ENCODE data around the gene BPI.
"Not testable (repeated sequence)": the region's sequence is repeated elsewhere in the genome, so short reads cannot be mapped to it uniquely, and the experiment has no call there.

BPI gene

DNA sequence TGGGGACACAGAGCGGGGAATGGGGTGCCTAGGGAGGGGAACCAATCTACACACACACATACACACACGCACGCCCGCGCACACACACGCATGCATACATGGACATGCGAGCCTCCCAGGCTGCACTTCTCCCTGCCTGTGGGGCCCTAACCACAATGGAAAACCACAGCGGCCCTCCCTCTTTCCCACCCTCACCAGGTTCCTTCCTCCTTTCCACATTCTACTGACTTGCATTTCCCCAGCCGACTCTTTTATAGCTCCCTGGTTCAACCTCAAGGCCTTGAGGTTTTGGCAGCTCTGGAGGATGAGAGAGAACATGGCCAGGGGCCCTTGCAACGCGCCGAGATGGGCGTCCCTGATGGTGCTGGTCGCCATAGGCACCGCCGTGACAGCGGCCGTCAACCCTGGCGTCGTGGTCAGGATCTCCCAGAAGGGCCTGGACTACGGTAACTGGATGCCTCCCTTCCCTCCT, at the start of gene BPI:
TSS of gene BPI (plus strand) at position 249 of the 472 bp plus-strand sequence. CDS start at position 317, 68 bp downstream.
- peak; percentile 80 for DNase-seq

DNA sequence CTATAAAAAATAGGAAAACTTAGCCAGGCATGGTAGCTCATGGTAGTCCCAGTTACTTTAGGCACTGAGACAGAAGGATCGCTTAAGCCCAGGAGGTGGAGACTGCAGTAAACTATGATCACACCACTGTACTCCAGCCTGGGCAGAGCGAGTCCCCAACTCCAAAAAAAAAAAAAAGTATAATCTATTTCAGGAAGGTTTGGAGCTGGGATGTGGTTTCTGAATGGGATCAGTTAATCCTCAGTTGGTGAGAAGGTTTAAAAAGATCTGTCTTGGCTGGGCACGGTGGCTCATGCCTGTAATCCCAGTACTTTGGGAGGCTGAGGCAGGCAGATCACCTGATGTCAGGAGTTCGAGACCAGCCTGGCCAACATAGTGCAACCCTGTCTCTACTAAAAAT, 49.3 kb upstream of the BPI start:
- not testable (repeated sequence) for DNase-seq

DNA sequence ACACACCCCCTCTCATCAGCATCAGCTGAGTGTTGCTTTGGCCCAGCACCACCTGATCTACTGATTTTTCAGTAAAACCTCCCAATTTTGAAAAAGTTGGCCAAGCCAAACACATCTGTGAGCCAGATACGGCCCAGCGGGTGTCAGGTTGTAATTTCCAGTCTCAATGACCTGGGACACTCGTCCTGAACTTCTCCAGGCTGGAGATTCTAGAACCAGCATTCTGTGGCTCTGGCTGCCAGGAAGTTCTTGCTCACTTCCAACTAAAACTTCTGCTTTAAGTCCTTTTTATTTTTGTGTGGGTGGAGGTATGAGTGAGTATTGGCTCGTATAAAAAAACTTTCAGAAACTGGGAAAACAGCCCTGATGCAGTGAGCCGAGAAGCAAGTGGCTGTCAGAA, 48.6 kb upstream of the BPI start:
- peak; percentile 65 for DNase-seq

DNA sequence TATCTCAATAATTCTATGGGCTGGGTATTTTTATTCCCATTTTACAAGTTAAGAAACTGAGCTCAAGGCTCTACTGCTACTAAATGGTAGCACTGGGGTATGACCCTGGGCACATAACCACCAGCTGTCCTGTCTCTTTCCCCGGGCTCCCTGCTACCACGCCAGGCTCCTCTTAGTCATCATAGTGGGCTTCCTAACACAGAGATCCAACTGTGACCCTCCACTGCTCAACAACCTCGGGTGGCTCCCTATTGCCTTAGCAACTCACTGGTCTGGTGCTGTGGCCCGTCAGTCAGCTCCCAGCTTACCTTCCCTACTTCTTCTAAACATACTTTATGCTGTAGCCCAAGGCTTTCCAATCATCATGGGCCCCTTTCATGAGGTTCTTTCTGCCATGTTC, 47.9 kb upstream of the BPI start:
- DNase-seq, result no peak

DNA sequence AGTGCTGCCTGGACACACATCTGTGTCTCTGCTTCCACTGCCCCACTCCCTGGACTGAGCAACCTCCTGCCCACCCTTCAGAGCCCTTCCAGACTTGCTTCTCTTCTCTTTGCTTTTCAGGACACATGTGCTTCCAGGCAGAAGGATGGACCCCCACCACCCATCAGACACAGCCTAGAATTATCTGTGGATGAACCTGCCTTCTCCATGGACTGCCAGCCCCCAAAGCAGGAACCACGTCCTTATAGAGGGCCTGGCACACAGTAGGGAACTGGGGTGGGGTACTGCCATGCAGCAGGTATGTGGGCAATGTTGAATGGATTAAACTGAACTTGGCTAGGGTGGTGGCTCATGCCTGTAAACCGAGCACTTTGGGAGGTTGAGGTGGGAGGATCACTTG, 47.0 kb upstream of the BPI start:
- DNase-seq, result no peak

DNA sequence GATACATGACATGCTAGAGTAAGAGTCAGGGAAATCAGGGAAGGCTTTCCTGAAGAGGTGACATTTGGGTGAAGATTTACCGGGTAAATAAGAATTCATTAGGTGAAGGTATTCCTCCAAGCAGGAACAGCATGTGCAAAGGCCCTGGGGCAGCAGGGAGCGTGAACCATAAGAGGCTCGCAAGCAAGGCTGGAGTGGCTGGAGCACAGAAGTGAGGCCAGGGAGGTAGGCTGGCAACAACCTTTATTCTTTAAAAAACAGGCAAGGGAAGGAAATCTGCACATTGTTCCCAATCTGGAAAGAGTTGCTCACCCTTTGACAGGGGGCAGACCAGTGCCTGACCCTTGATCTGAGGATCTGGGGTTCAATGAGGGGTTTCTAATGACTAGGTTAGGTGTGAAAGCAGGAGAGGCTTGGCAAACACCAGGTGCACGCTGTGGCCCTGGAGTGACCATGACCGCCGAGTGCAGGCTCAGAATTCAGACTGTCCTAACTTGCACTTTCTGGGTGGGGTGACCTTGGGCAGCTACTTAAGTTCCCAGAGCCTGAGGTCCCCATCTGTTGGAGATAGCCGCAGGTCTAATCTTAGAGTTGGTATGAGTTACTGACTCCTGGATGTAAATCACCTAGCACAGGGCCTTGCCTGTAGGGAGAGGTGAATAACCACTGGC, 45.3 kb upstream of the BPI start:
- DNase-seq, result no peak

DNA sequence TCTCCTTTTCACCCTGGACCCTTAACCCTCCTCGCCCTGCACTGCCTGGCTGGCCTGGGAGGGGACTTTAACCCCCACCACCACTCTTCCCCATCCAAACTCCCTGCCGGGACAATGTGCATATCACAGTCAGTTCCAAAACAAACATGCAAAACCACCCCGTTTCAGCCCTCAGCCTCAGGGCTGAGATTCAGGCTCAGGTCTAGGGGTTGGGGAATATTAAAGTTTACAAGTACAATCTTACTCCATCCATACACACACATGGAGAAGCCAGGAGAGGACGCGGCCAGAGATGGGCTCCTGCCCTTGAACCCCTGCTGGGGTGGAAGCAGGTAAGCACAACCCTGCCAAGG, 44.0 kb upstream of the BPI start:
- DNase-seq, result no peak

DNA sequence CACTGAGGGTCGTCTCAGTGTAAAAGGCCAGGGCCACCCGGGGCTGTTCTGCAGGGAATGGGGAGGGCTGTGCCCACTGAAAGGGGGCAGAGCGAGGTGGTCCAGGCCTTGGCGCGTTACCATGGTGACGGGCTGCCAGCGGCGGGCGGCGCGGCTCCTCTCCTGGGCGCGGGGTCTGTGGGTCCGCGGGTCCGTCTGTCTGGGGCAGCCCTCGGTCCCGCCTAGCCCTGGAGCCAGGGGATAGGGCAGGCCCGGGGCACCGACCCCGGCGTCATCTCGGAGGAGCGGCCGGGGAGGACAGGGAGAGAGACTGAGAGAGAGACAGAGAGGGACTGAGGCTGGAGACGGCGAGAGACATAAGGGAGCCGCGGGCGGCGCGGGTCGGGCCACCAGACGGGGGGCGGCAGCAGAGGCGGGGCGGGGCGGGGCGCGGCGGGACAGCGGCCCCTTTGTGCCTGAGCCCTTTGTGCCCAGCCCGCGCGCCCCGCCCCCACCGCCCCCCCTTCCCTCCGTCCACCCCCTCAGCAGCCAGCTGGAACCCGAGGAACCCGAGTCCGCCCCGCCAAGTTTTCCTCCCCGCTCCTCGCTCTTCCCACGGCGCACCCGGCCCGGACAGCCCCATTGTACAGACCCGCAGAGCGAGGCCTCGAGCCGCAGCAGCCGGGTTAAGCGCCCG, 43.4 kb upstream of the BPI start, which contains the start of gene KIAA1755:
TSS of gene KIAA1755 (minus strand) at position 358 of the 676 bp plus-strand sequence. CDS start at position 123, 235 bp downstream.
- no peak for DNase-seq

DNA sequence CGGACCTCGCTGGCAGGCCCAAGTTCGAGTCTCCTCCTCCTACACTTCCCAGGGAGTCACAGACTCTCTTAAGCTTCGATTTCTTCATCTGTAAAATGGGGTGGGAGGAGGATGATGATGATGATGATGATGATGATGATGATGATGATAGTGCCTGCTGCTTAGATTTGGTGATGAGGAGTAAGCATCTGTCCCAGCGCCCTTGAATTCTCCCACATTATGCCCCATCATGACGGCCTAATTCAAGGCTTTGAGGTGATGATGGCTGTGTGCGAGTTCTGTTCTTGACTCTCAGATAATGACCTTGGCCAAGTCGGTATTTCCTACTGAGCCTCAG, 42.9 kb upstream of the BPI start:
- no peak for DNase-seq

DNA sequence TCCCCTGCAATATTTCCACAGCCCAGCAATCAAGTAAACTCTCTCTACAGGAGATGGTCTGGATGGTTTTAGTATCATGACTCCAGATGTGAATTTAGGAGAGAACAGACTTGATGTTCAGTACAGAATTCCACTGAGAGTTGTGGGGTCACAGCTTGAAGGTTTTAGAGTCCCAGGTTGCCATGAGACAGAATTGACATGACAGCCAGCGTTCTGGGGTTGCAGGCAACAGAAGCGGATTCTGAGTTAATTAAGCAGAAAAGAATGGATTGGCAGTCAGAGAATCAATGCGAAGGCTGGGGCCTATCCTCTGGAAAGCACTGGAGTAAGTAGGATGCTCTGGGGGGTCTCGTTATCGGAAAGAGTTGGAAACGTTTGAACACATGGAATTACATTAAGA, 41.0 kb upstream of the BPI start:
- DNase-seq, result no peak

DNA sequence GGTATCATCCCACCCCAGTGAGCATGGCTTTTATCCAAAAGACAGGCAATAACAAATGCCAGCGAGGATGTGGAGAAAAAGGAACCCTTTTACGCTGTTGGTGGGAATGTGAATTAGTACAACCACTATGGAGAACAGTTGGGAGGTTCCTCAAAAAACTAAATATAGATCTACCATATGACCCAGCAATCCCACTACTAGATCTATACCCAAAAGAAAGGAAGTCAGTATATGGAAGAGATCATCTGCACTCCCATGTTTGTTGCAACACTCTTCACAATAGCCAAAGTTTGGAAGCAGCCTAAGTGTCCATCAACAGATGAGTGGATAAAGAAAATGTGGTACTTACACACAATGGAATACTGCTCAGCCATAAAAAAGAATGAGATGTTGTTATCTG, 37.5 kb upstream of the BPI start:
- DNase-seq, result peak; percentile 40

DNA sequence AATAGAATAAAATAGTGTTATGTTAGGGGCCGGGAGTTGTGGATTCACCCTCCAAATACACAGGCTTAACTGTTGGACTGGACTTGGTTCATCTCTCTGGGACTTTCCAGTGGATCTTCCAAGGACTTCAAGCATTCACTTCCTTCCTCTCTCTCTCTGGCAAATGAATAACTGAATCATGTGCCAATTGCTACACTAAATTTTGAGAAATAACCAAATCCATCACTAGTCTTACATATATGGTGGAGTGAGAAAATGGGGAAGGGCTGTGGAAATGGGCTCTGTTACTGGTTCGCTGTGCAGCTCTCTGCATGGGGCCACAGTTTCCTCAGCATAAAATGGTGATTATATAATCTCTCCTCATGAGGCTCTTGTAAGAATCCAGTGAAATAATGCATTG, 36.7 kb upstream of the BPI start:
- peak; percentile 86 for DNase-seq

DNA sequence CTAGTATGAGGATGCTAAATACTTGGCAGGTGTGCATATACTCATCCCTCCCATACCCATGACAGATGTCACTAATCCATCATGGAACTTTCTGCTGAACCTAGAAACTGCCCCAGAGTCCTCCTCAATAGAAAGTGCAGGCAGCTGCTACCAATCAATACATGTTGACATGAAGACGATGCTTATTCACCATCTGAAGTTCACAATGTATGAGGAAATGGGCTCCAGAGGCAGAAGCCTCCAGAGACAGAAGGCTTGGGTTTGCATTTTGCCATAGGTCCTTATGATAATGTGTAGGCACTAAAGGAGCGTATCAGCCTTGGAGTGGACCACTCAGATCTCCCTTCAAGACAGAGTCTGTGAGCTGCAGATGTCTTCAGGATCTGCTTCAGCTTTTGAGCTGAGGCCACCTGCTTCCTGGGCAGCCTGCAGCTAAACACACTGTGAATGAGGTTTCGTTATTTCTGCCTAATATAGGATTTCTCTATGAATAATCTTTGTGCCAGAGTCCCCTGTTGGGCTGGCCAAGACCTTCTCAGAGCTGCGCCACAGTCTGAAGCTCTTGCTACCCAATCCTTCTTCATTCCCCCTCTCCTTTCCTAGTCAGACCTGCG, 35.9 kb upstream of the BPI start:
- DNase-seq, result no peak

DNA sequence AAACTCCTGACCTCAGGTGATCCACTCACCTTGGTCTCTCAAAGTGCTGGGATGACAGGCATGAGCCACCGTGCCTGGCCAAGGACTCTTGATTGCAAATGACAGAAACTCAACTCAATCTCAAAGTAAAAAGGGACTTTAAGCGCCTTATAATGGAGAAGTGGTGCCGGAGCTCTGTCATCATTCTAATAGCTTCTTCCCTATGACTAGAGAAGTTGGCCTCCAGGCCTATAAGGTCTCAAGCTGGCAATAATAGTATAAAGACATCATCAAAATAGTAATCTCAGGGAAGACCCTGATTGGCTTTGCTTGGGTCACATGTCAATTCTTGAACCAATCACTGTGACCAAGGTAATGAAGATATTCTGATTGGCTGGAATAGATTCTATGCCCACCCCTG, 34.9 kb upstream of the BPI start:
- DNase-seq, result peak; percentile 55

DNA sequence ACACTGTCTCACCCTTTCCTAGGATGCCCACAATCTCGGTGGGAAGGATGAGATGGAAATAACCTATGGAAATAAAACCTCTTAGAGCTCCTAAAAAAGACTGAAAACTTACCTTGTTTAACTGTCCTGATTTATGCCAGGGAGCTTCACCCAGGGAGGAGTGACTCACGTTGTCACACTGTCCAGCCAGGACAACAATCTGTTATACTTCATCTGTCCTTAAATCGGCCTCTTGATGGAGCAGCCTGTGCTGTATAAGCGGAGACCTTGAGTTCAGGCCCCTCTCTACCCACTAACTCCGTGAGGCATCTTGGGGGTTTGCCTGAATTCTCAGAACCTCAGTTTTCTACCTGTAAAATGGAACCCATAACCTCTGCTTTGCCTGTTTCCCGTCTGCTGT, 34.2 kb upstream of the BPI start:
- DNase-seq, result no peak

DNA sequence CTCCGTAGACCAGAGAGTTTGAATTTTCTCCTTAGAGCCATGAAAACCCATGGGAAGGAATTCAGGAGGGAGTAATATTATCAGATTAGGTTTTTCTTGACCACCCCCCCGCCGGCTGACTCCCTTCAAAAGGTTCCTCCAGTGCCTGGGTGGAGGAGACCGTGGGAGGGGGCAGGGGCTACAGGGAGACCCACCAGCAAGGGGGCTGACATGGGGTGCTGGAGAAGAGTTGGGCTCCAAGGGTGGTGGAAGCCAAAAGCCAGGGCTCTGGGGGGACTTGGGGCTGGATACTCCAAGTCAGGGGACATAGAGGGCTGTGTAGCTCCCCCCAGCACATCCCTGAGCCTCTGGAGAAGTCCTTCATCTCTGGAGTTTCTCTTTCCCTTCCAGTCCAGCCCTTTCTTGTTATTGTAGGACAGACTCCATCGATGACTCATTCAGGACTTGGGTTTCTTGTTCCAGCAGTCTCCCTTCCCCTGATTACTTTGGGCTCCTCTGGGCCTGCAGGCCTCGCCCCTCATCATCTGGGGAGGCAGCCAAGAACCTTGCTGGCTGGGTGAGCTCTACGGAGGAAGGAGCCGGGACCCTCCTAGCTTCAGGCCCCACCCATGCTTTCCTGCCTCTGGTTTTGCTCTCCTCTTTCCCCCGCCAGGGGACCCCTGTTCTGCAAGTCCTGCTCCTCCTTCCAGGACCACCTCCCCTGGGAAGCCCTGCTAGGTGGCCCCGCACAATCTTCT, 32.9 kb upstream of the BPI start:
- DNase-seq, result peak; percentile 90

DNA sequence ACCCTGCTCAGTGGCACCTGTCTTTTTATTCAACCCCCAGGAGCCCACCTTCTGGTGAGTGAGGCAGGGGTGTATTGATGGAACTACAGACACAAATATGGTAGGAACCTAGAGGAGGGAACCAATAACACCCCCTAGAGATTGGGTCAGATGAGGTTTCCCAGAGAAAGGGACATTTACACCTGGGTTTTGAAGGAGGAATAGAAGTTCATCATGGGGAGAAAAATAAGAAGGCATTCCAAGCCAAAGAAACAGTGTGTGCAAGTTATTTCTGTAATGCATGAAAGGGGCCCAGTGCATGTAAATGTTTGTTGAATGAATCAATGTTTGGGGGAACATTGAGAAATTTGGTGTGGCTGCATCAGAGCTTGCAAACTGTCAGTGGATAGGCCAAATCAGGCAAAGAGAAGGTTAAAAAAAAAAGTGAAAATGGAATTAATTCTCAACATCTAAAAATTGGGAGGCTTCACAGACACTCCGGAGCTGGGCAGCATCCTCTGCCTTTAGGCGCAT, 32.3 kb upstream of the BPI start:
- no peak for DNase-seq

DNA sequence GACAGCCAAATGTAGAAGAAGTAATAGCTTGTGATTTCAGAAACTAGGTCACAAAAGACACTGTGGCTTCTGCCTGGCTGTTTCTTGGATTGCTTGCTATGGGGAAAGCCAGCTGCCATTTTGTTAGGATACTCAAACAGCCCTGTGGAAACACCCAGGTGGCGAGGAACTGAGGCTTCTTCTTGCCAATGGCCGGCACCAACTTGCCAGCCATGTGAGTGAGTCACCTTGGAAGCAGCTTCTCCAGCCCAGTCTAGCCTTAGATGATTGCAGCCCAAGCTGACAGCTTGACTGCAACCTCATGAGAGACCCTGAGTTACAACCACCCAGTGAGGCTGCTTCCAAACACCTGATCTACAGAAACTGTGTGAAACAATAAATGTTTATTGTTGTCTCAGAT, 31.6 kb upstream of the BPI start:
- no peak for DNase-seq

DNA sequence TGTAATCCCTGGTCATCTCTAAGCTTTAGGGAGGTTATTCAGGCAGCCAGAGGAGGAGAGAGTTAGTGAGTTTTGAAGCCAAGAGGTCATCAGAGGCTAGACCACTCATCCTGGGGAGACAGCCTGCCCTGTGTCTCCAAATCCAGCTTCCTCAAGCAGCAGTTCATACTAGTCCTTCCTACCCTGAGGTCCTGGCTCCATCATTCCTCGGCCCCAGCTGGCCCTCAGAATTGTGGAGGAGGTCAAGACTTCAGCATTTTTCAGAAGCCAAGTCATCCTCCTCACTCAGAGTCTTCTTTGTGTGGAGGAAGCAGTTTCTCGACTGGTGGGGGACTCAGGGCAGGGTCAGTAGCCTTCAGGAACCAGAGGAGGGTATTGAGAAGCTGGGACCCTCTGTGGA, 31.0 kb upstream of the BPI start:
- no peak for DNase-seq

DNA sequence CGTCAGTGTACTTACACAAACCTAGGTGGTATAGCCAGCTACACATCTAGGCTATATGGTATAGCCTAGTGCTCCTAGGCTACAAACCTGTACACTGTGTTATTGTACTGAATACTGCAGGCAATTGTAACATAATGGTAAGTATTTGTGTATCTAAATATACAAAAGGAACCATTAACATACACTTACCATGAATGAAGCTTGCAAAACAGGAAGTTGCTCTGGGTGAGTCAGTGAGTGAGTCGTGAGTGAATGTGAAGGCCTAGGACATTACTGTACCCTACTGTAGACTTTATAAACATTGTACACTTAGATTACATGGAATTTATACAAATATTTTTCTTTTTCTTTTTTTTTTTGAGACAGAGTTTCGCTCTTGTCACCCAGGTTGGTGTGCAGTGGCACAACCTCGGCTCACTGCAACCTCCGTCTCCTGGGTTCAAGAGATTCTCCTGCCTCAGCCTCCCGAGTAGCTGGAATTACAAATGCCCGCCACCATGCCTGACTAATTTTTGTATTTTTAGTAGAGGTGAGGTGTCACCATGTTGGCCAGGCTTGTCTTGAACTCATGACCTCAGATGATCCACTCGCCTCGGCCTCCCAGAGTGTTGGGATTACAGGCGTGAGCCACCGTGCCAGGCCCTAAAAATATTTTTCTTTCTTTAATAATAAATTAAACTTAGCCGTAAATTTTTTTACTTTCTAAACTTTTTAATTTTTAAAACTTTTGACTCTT, 28.0 kb upstream of the BPI start:
- DNase-seq, result peak; percentile 81

DNA sequence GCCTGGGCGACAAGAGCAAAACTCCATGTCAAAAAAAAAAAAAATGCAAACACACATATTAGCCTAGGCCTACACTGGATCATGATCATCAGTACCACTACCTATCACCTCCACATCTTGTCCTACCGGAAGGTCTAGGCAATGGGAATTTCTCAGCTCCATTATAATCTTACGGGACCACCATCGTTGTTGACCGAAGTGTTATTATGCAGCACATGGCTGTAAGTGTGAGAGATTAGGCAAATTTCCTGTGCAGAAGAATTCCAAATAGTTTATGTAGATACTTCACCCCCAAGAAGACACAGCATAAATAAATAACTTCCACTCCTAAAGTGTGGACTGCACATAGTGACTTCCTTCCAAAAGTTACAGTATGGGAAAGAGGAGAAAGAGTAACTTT, 26.7 kb upstream of the BPI start:
- DNase-seq, result no peak

DNA sequence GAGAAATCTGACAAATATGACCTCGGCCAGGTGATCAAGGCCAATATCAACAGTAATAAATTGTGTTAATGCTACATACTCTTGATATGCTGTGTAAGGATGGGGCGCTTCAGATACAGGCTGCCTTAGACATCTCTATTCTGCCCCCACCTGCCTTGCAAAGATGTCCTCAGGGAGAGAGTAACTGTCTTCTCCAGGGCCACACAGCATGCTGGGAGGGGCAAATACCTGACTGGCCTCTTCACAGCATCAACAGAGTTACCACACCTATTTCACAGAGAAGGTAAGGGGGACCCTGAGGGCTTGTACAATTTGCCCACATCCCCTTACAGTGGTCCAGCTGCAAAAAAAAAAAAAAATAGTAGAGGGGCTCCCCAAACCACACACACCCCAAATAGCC, 26.3 kb upstream of the BPI start:
- DNase-seq, result no peak

DNA sequence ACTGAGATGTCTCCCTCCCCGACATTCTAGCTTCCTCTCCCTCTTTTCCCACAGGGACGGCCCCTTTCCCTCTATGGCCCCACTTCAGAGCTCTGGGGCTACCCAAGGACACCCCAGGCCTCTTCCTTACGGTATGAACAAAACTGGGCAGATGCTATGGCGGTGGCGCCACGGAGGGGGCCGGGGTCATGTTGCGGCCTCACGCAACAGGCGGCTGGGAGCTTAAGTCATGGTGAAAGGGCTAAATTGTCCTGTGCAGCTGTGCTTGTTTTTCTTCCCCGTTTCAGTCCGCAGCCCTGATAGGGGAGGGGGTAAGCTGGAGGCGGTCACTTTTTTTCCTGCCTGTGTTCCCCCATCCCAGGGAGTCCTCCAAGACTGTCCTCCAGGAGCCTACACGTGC, 25.8 kb upstream of the BPI start:
- no peak for DNase-seq
